ENCODE data around the gene WDFY4.

WDFY4 gene

GRCh38 chr10:48807791-48808470, 123.3 kb downstream of the WDFY4 start:
- DNase-seq (ENCODE audit: low read depth in 3 of 3, low spot score in 1 of 3) = no peak

GRCh38 chr10:48809261-48809660, 124.6 kb downstream of the WDFY4 start:
- DNase-seq (ENCODE audit: low read depth in 3 of 3, low spot score in 1 of 3) = no peak

- DNase-seq (ENCODE audit: low read depth in 3 of 3, low spot score in 1 of 3) = no peak
These were observed 126.8 kb downstream of the WDFY4 start for GRCh38 chr10:48811461-48811860.

DNA sequence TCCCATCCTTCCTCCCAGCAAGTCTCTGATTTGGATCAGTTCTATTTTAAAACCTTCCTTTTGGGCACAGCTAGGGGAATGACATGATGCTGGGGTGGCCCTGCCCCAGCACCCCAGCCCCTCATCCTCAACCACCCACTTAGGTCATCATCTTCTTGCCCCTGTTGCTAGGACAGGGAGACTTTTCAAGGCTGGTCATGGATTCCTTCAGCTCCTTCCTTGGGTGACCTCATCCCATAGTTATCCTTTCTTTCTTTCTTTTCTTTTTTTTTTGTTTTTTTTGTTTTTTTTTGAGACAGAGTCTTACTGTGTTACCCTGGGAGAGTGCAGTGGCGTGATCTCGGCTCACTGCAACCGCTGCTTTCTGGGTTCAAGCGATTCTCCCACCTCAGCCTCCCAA, 127.2 kb downstream of the WDFY4 start:
- no peak for DNase-seq (ENCODE audit: low read depth in 3 of 3, low spot score in 1 of 3)

DNA sequence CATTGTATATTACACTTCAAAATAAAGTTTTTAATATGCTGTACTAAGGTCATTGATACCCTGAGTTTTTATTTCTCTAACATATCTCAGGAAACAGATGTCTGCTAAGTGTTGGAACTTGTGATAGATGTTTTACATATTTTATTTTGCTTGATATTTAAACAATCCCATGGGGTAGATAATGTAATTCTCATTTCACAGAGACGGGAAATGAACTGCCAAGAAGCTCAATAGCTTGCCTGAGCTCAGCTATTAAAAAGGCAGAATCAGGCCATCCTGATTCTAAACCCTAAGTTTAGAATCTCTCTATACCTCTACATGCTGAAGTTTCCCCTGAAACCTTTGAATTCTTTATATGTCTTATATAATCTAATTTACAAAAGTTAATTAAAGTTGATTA, 128.6 kb downstream of the WDFY4 start:
- no peak for DNase-seq (ENCODE audit: low read depth in 3 of 3, low spot score in 1 of 3)

DNA sequence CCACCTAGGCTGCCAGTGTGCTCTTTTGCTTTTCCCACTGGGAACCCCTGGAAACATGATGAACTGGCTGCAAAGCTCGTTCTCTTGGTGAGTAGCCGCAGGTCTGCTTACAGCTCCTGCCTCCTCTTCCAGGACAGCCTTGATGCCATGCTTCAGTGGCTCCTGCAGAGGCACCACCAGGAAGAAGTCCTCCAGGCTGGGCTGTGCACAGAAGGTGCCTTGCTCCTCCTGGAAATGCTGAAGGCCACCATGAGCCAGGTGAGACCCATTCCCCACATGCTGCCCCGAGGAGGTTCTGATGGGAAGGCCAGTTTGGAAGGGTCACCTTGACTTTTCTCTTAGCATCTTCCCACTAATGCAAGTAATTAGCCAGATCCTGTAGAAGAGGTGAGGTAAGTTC, 129.2 kb downstream of the WDFY4 start:
- no peak for DNase-seq (ENCODE audit: low read depth in 3 of 3, low spot score in 1 of 3)

GRCh38 chr10:48814933-48815332, 130.3 kb downstream of the WDFY4 start:
- no peak for DNase-seq (ENCODE audit: low read depth in 3 of 3, low spot score in 1 of 3)

DNA sequence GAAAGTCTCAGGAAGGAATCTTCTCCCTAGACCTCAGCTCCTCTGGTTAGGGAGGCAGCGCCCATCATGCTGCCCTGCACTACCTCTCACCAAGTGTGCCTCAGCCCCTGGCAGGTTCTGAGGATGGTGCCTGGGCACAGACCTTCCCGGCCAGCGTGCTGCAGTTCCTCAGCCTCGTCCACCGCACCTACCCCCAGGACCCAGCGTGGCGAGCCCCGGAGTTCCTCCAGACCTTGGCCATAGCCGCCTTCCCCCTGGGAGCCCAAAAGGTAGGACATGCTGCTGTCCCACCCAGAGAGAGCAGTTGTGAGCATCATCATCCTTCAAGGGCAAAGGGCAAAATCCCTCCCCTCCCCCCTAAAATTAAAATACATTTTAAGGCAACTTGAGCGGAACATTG, 132.5 kb downstream of the WDFY4 start:
- DNase-seq (ENCODE audit: low read depth in 3 of 3, low spot score in 1 of 3) = no peak

GRCh38 chr10:48818081-48818480, 133.4 kb downstream of the WDFY4 start:
- no peak for DNase-seq (ENCODE audit: low read depth in 3 of 3, low spot score in 1 of 3)

DNA sequence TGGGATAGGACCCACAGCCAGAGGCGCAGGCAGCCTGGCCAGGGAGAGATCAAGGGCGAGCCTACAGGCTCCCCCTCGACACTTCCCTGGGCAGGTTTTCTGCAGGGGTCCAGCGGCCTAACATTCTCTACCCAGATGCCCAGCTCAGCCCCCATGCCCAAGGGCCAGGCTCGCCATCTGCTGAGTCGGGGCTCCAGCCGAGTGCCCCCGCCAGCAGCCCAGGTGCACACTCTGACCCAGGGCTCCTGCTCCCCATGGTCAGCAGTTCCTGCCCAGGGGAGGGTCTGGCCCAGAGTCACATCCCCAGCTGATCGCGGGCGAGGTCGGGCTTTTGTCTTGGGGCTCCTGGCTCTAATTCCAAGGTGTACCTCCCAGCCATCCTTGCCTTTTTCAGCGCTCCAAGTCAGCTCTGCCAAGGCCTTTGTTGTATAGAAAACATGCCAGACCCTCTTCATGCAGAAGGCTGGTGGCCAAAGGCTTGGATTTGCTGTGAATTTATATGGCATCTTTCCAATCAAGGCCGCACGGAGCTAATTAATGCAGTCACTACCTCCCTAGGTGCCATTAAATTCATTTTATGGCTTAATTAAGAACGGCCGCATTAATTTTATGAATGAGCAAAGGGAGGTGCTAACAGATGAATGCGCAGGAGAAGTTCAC, 134.3 kb downstream of the WDFY4 start:
- no peak for DNase-seq (ENCODE audit: low read depth in 3 of 3, low spot score in 1 of 3)

DNA sequence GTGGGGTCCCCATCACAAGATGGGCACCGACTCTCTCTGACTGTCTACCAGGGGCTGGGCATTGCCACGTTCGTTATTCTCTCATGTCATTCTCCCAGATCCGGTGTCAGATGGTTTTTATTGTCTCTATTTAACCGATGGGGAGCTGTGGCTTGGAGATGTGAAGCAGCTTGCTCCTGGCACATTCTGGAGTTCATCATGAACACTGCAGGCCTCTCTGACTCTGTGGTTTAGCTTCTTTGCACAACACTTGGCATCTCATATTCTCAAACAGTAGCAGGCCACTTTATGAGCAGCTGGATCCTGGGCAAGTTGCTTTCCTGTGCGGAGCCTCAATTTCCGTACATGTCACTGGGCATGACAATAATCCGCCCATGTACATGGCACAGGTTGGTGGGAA, 135.1 kb downstream of the WDFY4 start:
- no peak for DNase-seq (ENCODE audit: low read depth in 3 of 3, low spot score in 1 of 3)

GRCh38 chr10:48820231-48820630, 135.6 kb downstream of the WDFY4 start:
- DNase-seq (ENCODE audit: low read depth in 3 of 3, low spot score in 1 of 3) = no peak

GRCh38 chr10:48820699-48821098, 136.0 kb downstream of the WDFY4 start:
- DNase-seq (ENCODE audit: low read depth in 3 of 3, low spot score in 1 of 3) = no peak

DNA sequence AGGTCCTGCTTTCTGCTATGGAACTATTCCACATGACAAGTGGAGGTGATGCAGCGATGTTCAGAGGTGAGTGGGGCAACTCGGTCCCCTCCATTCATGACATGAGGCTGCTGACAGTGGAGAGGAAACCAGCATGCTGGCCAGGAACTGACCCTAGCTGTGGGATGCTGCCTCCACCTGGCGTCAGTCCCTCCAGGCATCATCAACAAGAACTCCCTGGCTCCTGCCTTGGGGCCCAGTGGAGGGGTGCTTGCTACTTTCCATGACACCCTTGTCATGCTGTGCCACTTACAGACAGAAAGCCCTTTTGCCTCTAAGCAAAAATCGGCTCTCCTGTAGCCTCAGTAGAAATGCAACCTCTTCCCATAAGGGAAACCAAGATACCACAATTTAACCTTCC, 136.4 kb downstream of the WDFY4 start:
- DNase-seq (ENCODE audit: low read depth in 3 of 3, low spot score in 1 of 3) = no peak

DNA sequence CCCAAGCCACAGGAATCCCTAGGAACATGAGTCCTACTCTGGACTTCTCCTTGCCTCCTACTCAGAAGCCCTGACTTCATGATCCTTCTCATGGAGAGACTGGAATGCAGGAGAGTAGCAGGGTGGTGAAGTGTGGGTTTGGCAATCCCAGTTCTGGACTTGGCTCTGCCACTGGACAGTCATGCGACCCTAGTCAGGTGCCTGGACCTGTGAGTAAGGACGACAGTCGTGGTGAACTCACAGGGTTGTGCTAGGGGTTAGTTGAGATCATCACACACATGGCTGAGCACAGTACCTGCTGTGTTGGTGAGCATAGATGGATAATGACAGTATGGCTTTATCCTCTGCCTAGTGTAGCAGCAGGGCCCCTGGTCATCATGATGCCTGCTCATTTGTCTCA, 137.0 kb downstream of the WDFY4 start:
- DNase-seq (ENCODE audit: low read depth in 3 of 3, low spot score in 1 of 3) = no peak

GRCh38 chr10:48833674-48834073, 149.0 kb downstream of the WDFY4 start:
- no peak for DNase-seq (ENCODE audit: low read depth in 3 of 3, low spot score in 1 of 3)

- DNase-seq (ENCODE audit: low read depth in 3 of 3, low spot score in 1 of 3) = no peak
These were observed 149.7 kb downstream of the WDFY4 start for GRCh38 chr10:48834189-48834965.

- no peak for DNase-seq (ENCODE audit: low read depth in 3 of 3, low spot score in 1 of 3)
These were observed 151.1 kb downstream of the WDFY4 start for GRCh38 chr10:48835781-48836180.

GRCh38 chr10:48836605-48837004, 151.9 kb downstream of the WDFY4 start:
- no peak for DNase-seq (ENCODE audit: low read depth in 3 of 3, low spot score in 1 of 3)

GRCh38 chr10:48838834-48839233, 154.2 kb downstream of the WDFY4 start:
- no peak for DNase-seq (ENCODE audit: low read depth in 3 of 3, low spot score in 1 of 3)

DNA sequence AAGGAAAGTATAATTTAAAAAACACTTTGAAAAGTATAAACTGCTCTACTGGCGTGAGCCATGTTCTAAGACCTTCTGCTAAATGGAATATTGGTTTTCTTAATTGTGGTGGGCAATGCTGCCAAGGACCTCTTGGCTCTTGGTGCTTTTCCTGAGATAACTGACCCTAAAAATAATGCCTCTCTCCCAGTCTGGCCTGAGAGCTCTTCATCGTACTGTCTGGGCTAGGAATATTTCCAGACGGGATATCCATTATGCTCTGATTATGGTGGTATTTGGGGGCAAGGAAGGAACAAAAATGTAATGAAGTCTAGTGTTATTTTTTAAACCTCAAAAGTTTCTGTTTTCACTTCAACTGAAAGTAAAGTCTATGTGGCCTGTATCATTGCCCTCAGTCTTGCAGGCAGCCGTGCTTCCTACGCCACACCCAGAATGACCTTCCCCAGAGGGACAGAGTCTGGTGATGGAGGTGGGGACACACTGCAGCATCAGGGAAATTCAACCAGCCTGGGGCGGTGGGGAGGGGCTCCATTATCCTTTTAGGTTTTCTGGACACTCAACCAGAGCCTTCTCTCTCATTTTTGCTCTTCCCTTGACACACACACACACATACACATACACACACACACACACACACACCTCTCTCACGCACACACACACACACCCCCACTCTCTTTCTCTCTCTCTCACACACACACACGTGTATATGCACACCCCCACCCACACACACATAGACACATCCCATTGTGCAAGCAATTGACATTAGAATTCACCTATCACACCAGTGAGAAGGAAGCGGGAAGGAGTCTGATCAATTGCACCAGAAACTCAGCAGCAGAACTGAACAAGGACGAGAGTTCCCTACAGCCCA, 155.4 kb downstream of the WDFY4 start:
- DNase-seq (ENCODE audit: low read depth in 3 of 3, low spot score in 1 of 3) = no peak

All from stimulated activated CD4-positive, alpha-beta T cell treated with anti-CD3 and anti-CD28 coated beads, TNF-alpha, amount 100 ng/mL, for 1 hour (primary cell).